Progenitor cell of endocrine pancreas (in vitro differentiated cells): ENCODE results near the gene BRME1. TPM values are rescaled to one million over a fixed set of nuclear protein-coding genes. Genes with fewer than 3 reads are reported as not detected.
A peak's percentile ranks its signal among the peaks of the same experiment; 100 is the strongest.

ENCODE experiments used
- DNase-seq: peaks from one replicate; pipeline ENCODE4 v3.0.0; 2021; ENCODE audit warnings: low spot score; ENCODE audit not compliant: unreplicated experiment
- H3K27ac Mint-ChIP-seq: 2 replicates; pipeline ENCODE4 v1.8.0; 2021; ENCODE audit warnings: mild to moderate bottlenecking, moderate library complexity, mixed read lengths
- H3K27me3 Mint-ChIP-seq: 2 replicates; pipeline ENCODE4 v1.8.0; 2021; ENCODE audit warnings: mixed read lengths
- H3K36me3 Mint-ChIP-seq: 2 replicates; pipeline ENCODE4 v1.8.0; 2022; ENCODE audit warnings: mixed read lengths; ENCODE audit not compliant: insufficient read depth
- H3K4me1 Mint-ChIP-seq: 2 replicates; pipeline ENCODE4 v1.8.0; 2021; ENCODE audit warnings: low read depth, mixed read lengths
- H3K4me3 Mint-ChIP-seq: 2 replicates; pipeline ENCODE4 v1.8.0; 2021; ENCODE audit warnings: low read depth, mild to moderate bottlenecking, moderate library complexity, mixed read lengths
- H3K9me3 Mint-ChIP-seq: 2 replicates; pipeline ENCODE4 v1.8.0; 2021; ENCODE audit warnings: low read depth, mixed read lengths
- CTCF ChIP-seq: fragments of 200-600 bp; sonication (generic); IDR thresholded peaks from one replicate; pipeline ENCODE4 v1.5.0; 2021; ENCODE audit warnings: antibody characterized with exemption, mild to moderate bottlenecking; ENCODE audit not compliant: unreplicated experiment
- total RNA-seq: library from RNA; stranded (reverse); gene quantifications from 2 replicates; pipeline ENCODE4 v1.2.1, GENCODE V29; 2021

Gene BRME1
- total RNA-seq, 1 donor from 2014 or later, result 6.1 TPM

- H3K36me3 Mint-ChIP-seq, result no peaks in the 10 kb centered on the region
- DNase-seq, result no peak
- H3K27ac Mint-ChIP-seq, result no peak overlapping the region
- TF ChIP-seq CTCF, result no peak
- H3K4me3 Mint-ChIP-seq, result no peak overlapping the region
- H3K4me1 Mint-ChIP-seq, result peaks cover 11% of the 10 kb centered on the region
- no peaks in the 10 kb centered on the region for H3K9me3 Mint-ChIP-seq
- no peaks in the 10 kb centered on the region for H3K27me3 Mint-ChIP-seq
Observed at GRCh38 chr19:13839130-13839937, 66.6 kb downstream of the BRME1 start.

- H3K27me3 Mint-ChIP-seq, result no peaks in the 10 kb centered on the region
- H3K36me3 Mint-ChIP-seq, result no peaks in the 10 kb centered on the region
- no peaks in the 10 kb centered on the region for H3K9me3 Mint-ChIP-seq
- TF ChIP-seq CTCF, result no peak
- peaks cover 15% of the 10 kb centered on the region for H3K4me1 Mint-ChIP-seq
- no peak for DNase-seq
- H3K27ac Mint-ChIP-seq, result no peak overlapping the region
- no peak overlapping the region for H3K4me3 Mint-ChIP-seq
Observed at GRCh38 chr19:13838435-13839129, 67.3 kb downstream of the BRME1 start.

GRCh38 chr19:13835791-13836723, 69.9 kb downstream of the BRME1 start:
- no peaks in the 10 kb centered on the region for H3K27me3 Mint-ChIP-seq
- no peak overlapping the region for H3K4me3 Mint-ChIP-seq
- H3K4me1 Mint-ChIP-seq, result peaks cover 12% of the 10 kb centered on the region
- no peak for TF ChIP-seq CTCF
- H3K36me3 Mint-ChIP-seq, result peaks cover 5% of the 10 kb centered on the region
- DNase-seq, result no peak
- H3K27ac Mint-ChIP-seq, result no peak overlapping the region
- no peaks in the 10 kb centered on the region for H3K9me3 Mint-ChIP-seq

GRCh38 chr19:13834244-13835069, 71.5 kb downstream of the BRME1 start:
- Mint-ChIP-seq H3K36me3 (peaks cover 10% of the 10 kb centered on the region), H3K27ac (no peak overlapping the region), H3K4me3 (peak overlapping the region; percentile 58), H3K27me3 (no peaks in the 10 kb centered on the region), H3K9me3 (no peaks in the 10 kb centered on the region), H3K4me1 (peaks cover 9% of the 10 kb centered on the region)
- no peak for DNase-seq
- TF ChIP-seq CTCF, result no peak
